NCI-H524 (cell line): ENCODE data around the gene FBXL16.

Source experiments
- DNase-seq, 2 experiments: peaks; one replicate each; lab custom pipeline; 2025; lab: John Stamatoyannopoulos, UW

Gene FBXL16

GRCh38 chr16:722835-723633 is 17.4 kb upstream of the FBXL16 start:
- no peak for DNase-seq

DNA sequence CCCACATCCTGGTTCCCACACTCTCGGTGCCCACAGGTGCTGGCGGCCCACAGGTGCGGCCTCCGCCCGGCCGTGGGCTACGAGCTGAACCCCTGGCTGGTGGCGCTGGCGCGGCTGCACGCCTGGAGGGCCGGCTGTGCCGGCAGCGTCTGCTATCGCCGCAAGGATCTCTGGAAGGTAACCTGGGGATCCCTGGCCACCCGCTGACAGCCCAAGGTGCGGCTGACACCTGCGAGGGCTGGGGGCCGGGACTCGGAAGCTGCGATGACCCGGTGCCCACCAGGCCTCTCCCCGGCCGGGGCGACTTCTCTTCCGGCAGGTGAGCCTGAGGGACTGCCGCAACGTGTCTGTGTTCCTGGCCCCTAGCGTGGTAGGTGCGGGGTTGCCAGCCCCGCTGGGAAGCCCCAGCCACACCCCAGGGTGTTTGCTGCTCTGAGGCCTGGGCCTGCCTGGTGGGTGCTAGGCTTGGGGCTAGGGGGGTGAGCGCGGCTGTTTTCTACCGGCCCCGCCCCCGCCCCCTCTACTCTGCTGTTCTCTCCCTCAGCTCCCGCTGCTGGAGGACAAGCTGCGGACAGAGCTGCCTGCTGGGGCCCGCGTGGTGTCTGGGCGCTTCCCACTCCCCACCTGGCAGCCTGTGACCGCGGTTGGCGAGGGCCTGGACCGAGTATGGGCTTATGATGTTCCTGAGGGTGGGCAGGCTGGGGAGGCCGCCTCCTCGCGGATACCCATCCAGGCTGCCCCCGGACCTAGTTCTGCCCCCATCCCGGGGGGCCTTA is 16.4 kb upstream of the FBXL16 start:
- DNase-seq = no peak

DNA sequence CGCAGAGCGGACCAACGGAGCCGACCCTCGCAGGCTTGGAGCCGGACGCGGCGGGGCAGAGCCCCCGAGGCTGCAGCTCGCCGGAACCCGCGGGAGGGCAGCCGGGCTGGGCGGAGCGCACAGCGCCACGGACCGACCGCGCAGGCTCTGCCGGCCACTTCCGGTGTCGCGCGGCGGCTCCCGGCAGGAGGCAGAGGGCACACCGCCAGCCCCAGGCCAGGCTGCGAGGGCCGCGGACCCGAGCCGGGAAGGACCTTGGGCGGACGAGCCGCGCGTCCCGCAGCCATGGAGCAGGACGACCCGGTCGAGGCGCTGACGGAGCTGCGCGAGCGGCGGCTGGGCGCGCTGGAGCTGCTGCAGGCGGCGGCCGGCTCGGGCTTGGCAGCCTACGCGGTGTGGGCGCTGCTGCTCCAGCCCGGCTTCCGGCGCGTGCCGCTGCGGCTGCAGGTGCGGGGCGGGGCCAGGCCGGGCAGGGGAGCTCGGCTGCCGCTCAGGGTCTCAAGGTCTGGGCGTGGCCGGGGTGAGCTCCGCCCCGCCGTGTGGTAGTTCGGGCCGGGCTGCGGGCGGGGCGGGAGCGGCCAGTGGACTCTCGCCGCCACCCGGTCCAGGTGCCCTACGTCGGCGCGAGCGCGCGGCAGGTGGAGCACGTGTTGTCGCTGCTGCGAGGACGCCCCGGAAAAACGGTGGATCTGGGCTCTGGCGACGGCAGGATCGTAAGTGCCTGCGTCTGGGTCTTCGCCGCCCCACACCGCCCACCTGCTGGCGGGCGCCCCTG is 15.6 kb upstream of the FBXL16 start, which contains the start of gene ANTKMT:
ANTKMT (plus strand) TSS at position 157 of the 775 bp plus-strand sequence; CDS start at position 286, 129 bp downstream.
- peak; percentile 53 to 86 for DNase-seq

DNA sequence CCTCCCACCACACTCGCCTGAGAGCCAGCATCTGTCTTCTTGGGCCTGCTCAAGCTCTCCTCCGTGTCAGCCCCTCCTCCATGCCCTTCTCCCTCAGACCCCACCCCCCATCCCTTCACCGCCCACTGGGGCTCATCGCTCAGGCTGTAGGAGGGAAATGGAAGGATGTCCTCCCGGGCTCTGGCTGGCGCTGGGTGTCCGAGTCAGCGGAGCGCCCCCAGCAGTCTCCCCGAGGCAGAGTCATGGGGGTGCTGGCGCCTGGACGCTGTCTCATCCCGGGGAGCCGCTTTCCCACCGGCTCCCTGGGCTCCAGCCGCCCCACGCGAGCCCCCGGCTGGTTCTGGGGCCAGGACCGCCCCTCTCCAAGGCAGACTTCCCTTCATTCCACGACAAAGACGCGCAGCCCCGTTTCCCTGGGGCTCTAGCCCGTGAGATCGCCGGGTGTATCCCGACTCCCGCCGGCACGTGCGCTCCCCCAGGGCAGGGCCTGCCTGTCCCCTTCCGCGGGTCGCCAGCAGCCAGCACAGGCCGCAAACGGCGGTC is 14.9 kb upstream of the FBXL16 start:
- DNase-seq = peak; percentile 85 to 93

GRCh38 chr16:719815-720446 is 14.3 kb upstream of the FBXL16 start:
- peak in 1 of 2 experiments; percentile 58 for DNase-seq

DNA sequence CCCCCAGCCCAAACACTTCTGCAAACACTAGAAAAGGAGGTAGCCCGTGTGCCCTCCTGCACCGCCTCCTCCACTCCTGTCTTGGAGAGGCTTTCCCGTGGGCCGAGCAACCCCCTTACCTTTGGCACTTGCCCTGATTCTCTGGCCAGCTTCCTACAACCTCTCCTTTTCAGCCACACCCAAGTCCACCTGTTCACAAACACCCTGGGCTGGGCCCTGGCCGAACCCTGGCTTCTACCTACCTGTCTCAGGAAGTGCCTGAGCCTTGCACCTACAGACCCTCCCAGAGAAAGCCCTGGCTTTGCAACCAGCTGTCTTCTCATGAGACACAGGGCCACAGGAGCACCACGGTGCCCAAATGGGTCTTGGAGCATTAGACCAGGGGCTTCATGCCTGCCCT is 13.3 kb upstream of the FBXL16 start:
- no peak for DNase-seq

DNA sequence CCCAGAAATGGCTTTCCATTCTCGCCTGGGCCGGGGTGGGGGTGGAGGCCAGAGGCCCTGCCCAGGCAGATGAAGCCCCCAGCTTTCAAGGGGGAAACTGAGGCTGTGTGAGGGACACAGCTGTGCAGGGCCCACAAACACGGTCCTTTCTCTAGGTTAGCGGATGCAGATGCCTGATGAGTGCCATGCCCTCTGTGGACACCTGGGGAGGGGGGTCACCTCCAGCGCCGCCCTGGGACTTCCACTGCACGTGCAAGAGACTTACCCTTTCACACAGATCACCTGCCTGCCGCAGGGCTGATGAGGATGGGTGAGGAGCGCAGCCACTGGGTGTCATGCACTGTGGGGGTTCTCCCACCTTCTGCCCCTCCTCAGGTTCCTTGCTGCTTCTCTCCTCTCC is 12.8 kb upstream of the FBXL16 start:
- DNase-seq = no peak

DNA sequence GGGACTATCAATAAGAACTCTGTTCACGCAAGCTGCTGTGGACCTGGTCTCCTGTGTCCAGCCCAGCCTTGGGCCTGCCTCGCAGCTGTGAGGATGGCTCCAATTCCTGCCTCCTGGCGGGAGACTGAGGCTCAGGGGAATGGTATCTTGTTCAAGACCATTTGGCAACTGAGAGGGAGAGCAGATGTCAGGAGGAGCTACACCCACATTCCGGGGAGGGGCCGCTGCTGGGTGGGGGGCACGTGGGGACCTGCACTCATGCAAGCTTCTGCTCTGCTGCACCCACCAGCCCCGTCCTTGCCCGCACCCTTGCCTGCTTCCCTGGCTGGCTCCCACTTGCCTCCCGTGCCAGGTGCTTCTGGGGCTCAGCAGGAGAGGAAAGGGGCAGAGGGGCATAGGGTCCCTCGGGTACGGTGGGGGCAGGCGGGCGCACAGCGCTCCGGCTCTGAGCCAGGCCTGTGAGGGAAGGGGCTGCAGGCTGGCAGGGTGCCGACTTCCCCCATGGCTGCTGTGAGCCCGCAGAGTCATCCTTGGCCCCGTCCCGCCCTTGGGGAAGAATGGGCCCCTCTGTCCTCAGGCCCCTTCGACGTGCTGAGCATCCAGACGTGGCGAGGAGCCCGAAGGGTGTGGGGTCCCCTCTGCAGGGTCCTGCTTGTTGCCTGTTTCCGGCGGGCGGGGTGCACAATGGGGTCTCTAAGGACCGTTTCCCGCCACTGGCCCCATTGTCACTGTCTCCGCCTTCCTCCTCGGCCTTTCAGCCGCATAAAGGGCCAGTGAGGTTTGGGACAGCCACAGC is 12.0 kb upstream of the FBXL16 start:
- DNase-seq = no peak

GRCh38 chr16:716768-717325 is 11.2 kb upstream of the FBXL16 start:
- no peak for DNase-seq

- DNase-seq = no peak
These were observed 10.6 kb upstream of the FBXL16 start for GRCh38 chr16:716200-716568.

DNA sequence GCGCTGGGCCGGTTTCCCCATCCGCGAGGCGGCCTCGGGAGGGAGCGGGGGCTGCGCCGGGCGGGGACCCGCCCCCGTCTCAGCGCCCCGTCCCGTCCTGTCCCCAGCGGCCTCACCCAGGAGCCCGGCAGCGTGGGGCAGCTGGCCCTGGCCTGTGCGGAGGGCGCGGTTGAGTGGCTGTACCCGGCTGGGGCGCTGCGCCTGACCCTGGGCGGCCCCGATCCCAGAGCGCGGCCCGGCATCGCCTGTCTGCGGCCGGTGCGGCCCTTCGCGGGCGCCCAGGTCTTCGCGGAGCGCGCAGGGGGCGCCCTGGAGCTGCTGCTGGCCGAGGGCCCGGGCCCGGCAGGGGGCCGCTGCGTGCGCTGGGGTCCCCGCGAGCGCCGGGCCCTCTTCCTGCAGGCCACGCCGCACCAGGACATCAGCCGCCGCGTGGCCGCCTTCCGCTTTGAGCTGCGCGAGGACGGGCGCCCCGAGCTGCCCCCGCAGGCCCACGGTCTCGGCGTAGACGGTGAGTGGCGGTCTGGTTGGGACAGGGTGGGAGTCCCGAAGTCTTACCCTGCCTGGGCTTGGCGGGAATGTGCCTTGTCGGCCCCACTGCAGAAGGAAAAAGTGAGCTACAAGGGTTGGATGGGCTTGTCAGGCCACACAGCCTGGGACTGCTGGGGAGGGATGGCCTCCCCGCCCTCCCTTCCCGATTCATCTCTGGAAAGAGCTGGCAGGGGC is 10.0 kb upstream of the FBXL16 start:
- peak in 1 of 2 experiments; percentile 48 for DNase-seq

DNA sequence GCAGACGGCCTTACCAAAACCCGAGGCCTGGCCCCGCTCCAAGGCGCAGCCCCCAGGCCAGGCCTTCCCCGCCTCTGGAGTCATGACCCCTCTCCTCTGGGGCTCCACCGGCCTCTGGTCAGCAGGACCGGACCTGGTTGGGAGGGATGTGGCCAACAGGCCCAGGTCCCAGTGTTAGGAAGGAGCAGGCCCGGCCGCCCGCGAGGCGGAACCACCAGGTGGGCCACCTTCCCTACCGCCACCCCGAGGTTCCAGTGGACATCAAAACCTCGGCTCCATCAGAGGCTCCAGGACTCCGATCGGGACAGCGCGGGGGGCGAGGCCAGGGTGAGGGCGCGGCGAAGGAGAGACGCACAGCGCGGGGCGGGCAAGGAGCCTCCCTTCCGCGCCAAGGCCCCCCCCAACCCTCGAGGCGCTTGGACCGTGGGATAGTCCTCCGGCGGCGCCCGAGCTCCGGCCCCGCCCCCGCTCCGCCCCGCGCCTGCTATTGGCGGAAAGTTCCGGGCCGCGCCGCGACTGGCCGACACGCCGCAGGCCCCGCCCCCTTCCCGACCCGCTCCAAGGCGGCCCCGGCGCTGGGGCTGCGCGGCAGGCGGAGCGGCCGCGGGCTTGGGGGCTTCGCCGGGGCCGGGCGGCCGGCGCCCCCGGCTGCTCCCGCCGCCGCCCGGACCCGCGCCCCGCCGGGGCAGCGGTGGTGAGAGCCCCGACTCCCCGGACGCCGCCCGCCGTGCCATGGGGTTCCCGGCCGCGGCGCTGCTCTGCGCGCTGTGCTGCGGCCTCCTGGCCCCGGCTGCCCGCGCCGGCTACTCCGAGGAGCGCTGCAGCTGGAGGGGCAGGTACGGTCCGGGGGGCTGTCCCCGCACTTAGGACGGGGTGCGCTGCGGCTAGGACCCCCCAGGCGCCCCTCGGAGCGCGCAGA is 9.2 kb upstream of the FBXL16 start, which contains the start of gene METRN:
METRN (plus strand) TSS at position 561 of the 919 bp plus-strand sequence; CDS start at position 733, 172 bp downstream.
- peak; percentile 75 to 80 for DNase-seq

- DNase-seq = no peak
These were observed 8.5 kb upstream of the FBXL16 start for GRCh38 chr16:714079-714478.

- DNase-seq = peak in 1 of 2 experiments; percentile 58
These were observed 7.2 kb upstream of the FBXL16 start for GRCh38 chr16:712740-713250.

DNA sequence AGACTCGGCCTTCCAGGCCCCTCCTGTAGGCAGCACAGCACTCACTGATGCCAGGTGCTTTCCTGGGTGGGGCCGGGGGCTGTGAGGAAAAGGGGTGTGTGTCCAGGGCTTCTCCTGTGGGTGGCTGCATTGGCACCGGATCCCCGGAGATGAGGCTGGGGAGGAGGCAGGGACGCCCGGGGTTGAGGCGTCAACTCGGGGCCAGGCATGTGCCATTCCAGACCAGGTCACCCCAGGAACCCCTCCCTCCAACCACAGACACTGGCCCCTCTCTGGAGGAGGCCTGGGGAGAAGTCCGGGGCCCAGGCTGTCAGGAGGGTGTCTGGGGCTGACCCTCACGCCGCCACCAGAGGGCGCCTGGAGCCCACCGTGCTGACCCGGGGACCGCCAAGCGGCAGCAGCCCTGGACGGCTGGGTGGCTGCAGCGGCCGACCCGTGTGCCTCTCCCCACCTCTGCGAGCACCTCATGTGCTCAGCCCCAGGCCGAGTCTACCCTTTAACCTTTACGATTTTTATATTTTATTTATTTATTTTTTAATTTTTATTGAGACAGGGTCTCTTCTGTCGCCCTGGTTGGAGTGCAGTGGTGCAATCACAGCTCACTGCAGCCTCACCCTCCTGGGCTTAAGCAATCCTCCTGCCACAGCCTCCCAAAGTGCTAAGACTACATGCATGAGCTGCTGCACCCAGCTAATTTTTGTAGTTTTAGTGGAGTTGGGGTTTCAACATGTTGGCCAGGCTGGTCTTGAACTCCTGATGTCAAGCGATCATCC is 6.1 kb upstream of the FBXL16 start:
- DNase-seq = peak in 1 of 2 experiments; percentile 68

GRCh38 chr16:711084-711483 is 5.5 kb upstream of the FBXL16 start:
- DNase-seq = no peak

GRCh38 chr16:710500-711075 is 5.0 kb upstream of the FBXL16 start:
- peak in 1 of 2 experiments; percentile 73 for DNase-seq
